NCI-H2029 (cell line): ENCODE data around the gene ACACB.
A peak's percentile ranks its signal among the peaks of the same experiment; 100 is the strongest.

Experiments used
- DNase-seq: peaks from one replicate; lab custom pipeline; 2025; lab: John Stamatoyannopoulos, UW

Gene ACACB

DNA sequence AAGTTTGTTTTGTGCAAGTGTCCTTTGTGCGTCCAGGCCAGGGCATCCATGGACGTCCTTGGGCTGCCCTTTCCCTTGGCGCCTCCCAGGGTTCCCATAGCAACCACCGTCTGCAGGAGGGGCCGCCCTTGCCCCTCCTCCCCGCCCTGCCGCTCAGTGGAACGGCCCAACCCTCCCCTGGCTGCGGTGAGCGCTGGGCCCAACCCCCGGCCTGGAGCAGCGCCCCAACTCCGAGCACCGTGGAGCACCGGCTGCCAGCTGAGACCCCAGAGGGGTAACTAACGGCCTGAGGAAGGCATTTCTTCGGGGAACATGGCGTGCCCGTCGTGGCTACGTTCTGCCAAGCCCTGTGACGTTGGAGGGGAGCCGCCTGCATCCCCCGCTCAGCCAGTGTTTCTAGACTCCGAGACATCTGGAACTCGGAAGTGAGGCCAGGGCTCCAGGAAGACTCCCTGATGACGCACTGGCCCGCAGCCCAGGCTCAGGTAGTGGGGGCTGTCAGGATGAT is 5.3 kb upstream of the ACACB start:
- peak; percentile 47 for DNase-seq

- no peak for DNase-seq
Observed at GRCh38 chr12:109112720-109113465, 3.5 kb upstream of the ACACB start.

GRCh38 chr12:109113661-109114321 is 2.6 kb upstream of the ACACB start:
- DNase-seq, result no peak

DNA sequence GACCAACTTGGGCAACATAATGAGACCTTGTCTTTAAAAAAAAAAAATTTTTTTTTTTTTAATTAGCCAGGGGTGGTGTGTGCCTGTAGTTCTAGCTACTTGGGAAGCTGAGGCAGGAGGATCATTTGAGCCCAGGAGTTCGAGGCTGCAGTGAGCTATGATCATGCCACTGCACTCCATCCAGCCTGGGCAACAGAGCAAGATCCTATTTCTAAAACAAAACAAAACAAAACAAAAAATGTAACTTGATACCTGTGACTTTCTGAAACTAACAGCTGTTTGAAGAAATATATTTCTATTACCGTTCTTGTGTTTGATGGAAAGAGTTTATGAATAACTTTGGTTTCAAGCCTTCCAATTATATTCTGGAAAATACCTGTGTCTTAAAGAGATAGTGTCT is 1.7 kb upstream of the ACACB start:
- DNase-seq, result no peak

- DNase-seq, result no peak
Observed at GRCh38 chr12:109115404-109115757, 1.0 kb upstream of the ACACB start.

DNA sequence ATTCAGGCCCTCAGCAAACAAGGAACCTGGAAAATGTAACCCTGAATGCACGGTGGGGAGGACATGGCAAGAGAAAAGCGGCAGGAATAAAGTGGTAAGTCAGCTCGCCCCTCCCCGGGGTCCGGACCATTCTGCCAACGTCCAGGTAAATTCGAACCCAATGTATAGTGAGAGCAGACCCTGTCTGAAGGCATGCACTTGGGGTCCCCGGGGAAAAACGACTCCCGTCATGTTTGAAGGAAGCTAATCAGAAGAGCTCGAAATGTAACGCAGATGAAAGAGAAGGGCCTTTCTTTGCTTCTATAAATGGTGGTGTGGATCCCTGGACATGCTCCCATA is 193 bp downstream of the ACACB start:
- DNase-seq, result no peak

GRCh38 chr12:109120095-109120494 is 3.7 kb downstream of the ACACB start:
- DNase-seq, result no peak

GRCh38 chr12:109120557-109120956 is 4.2 kb downstream of the ACACB start:
- DNase-seq, result no peak

DNA sequence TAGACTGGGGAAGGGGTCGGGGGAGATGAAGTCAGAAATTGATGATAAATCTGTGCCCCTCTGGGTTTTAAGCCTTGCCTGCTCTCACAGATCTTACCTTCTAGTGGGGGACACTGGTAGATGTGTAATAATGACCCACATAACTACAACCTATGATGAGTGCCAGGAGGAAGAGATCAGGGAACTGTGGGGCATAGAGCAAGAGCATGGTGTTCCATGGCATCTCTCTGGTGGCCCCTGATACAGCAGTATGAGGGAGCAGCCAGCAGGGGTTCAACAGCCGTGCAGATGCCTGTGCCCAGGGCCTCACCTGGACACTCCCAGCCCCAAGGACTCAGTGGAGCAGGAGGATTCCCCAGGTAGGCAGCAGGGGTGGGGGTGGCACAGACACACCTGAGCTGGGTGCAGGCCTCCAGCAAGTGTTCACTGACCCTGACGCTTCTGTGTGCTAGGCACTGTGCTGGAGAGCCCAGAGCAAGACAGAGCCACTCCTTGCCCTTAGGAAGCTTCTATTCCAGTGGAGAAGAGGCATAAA is 5.0 kb downstream of the ACACB start:
- DNase-seq, result no peak

DNA sequence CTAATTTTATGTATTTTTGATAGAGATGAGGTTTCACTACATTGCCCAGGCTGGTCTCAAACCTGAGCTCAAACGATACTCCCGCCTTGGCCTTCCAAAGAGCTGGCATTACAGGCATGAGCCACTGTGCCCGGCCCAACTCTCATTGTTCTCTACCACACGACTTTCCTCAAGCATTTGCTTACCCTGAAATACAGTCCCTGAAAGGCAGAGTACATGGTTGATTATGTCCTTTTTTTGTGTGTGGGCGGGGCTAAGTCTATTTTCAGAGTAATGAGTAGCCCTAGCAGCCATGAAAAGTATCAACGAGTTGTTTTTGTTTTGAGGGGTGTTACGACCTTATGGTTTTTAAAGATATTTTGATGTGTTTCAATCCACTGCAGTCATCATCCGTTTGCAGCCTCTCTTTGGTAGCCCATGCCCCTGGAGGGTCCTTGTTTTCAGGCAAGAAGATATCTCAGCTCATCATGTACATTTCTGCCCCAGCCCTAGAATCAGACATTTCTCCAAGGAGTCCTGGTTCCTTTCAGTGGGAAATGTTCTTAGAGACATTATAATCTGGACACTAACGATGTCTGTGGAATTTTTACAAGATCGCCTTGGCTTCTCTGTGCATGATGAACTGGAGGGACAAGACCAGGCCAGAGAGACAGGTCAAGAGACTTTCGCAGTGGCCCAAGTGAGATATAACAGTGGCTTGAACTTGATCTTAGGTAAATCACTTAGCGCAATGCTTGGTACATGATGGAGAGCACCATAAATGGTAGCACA is 8.7 kb downstream of the ACACB start:
- DNase-seq, result no peak

GRCh38 chr12:109125791-109126190 is 9.4 kb downstream of the ACACB start:
- no peak for DNase-seq

DNA sequence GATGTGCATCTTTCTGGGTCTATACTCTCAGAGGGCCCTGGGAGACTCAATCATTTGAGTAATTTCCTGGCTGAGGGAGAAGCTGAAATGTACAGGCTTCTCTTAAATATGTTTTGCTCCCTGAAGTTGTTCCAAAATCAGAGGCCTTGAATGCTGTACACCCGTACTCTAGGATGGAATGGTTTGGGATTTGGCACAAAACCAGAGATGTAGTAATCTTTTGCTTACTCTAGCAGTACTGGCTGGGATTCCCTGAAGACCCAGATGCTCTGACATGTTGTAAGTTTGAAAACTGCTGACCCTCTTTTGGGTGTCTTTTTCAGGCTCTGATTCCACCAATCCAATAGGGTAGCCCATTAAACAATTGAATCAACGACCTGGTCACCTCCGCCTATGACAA is 10.4 kb downstream of the ACACB start:
- no peak for DNase-seq

DNA sequence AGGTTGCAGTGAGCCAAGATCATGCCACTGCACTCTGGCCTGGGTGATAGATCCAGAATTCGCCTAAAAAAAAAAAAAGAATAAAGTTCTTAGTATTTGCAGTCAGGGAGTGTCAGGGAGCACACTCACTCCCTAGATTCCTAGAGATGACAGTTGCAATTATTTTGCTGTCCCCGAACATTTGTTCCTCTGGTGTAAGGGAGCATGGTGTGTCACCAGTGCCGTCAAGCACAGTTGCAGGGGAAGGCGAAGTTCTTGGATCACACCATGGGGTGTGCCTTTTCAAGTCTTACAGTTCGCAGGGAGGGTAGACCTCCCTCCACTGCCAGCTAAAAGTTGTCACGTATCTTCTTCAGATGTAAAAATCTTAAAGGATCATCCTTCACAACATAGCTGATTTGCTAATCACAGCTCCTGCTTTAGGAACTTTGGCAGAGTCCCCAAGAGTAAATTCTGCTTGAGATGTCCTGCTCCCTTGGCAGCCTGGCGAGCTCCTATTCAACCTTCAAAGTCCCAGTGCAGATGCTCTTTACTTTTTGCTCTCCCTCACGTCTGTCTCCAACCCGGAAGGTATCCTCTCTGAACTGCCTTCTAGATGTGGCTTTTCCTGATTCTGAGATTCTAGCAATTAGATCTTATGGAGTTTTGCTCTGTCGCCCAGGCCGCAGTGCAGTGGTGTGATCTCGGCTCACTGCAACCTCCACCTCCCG is 11.3 kb downstream of the ACACB start:
- no peak for DNase-seq

DNA sequence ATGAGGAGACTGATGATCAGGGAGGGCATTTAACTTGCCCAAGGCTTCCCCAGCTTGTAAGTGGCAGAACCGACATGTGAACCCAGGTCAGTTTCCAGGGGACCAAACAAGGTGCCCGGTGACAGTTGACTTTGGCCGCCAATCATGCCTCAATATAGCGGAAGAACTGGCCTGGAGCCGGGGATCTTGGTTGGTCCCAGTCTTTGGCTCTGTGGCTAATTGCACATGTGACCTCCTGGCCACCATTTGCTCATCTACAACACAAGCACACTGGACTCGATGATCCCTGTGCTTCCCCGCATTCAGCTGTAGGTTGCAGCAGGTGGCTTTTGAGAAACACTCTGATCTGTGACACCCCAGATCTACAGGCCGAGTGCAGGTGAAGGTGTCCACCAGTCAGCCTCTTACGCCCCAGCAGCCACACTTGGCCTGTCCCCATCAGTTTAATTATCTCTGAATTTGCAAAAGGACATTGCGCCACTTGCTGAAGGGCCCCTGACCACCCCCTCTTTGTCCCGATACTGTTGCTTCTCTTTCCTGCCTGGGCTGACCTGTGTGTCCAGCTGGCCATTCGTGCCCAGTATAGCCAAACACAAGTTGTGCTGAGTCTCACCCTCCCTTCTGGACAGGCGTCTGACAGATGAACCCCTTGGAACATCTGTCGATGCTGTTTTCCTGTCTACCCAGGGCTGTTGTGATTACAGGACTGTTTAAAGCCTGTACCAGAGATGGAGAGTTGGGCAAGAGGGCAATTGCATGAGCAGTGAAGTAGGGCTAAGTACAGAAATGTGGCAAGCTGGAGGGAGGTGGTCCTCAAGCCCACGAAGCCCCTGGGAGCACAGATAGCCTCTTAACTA is 14.1 kb downstream of the ACACB start:
- DNase-seq, result no peak

DNA sequence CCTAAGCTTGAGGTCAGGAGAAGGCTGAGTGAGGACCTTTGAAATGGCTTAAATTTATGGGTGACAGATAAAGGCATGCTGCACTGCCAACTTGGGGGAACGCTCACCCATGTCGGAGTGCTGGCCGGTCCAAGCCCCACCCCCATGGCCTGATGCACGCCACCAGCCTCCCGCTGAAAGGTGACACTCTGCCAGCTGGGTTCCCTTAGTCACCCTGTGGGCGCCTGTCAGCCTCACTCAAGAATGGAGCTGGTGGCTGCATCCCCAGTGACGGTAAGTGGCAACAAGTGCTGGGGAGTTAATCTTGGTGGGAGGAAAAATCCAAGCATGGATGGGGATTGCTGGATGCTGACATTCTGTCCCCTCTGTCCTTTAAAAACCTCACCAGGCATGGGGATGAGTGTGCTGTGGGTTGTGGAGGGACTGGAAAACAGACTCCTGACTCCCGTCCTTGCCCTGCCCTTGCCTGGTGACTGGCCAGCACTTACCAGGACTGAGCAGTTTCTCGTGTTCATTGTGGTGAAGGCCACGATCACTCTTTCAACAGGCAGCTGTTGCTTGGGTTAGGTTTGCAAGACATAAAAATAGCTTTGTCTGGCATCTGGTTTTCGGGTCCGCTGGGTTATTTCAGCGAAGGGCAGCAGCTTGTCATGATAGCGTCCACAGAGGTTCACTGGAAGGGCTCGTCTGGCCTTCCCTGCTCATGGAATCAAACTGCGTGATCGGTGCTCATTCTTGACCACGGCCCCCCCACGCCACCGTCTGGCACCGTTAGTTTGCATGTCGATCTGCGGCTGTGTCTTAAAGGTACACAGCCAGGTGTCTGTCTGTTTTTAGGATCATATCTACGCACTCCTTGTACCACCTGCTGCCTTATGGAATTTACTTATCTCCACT is 15.0 kb downstream of the ACACB start:
- DNase-seq, result no peak

- DNase-seq, result no peak
Observed at GRCh38 chr12:109134186-109134917, 18.0 kb downstream of the ACACB start.

DNA sequence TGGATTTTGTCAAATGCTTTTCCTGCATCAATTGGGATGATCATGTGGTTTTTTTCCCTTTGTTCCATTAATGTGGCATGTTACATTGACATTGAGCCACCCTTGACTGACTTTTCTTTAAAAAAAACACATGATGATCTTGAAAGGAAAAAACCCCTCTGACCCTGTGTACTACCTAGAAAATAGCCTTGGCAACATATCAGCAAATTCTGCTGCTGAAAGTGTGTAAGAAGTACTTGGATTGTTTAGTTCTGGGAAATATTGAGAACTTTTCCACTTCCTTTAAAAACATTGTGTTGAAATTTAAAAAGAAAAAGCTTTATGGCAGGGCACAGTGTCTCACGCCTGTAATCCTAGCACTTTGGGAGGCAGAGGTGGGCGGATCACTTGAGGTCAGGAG is 20.7 kb downstream of the ACACB start:
- DNase-seq, result no peak

- no peak for DNase-seq
Observed at GRCh38 chr12:109139360-109139759, 23.0 kb downstream of the ACACB start.

DNA sequence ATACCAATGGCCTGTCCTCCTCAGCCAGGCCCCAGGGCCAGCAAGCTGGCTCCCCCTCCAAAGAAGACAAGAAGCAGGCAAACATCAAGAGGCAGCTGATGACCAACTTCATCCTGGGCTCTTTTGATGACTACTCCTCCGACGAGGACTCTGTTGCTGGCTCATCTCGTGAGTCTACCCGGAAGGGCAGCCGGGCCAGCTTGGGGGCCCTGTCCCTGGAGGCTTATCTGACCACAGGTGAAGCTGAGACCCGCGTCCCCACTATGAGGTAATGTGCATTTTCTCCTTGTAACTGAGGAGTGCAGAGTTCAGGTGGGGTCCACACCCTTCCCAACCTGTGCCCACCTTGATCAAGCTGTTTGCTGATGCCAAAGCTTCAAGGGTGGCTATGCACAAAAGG is 23.4 kb downstream of the ACACB start:
- DNase-seq, result no peak
